Fibroblast of mammary gland (primary cell): Measurements from ENCODE around the gene PLA2G2E.

Experiments
- DNase-seq: peaks from one replicate; pipeline ENCODE4 v3.0.0-alpha.2; 2010; ENCODE audit warnings: low read depth
- H3K4me3 ChIP-seq: 2 replicates; pipeline ENCODE4 v1.5.1; 2011; ENCODE audit warnings: low read depth, mild to moderate bottlenecking, low read length, moderate library complexity; ENCODE audit not compliant: control insufficient read depth
- CTCF ChIP-seq: conservative IDR thresholded peaks from 2 replicates; pipeline ENCODE4 v1.5.1; 2011; ENCODE audit warnings: low read depth, low read length, inconsistent platforms; ENCODE audit not compliant: control insufficient read depth, insufficient read depth

The PLA2G2E gene

GRCh38 chr1:19945914-19946313 is 22.5 kb upstream of the PLA2G2E start:
- no peak for DNase-seq
- TF ChIP-seq CTCF = no peak
- H3K4me3 ChIP-seq = no peak overlapping the region

GRCh38 chr1:19942657-19943056 is 19.2 kb upstream of the PLA2G2E start:
- DNase-seq = no peak
- TF ChIP-seq CTCF = no peak
- H3K4me3 ChIP-seq = no peak overlapping the region

- H3K4me3 ChIP-seq = no peak overlapping the region
- peak; percentile 30 for DNase-seq
- no peak for TF ChIP-seq CTCF
Measured at GRCh38 chr1:19942088-19942487, 18.7 kb upstream of the PLA2G2E start.

GRCh38 chr1:19941206-19941568 is 17.8 kb upstream of the PLA2G2E start:
- no peak for DNase-seq
- H3K4me3 ChIP-seq = no peak overlapping the region
- TF ChIP-seq CTCF = no peak

- no peak overlapping the region for H3K4me3 ChIP-seq
- no peak for DNase-seq
- no peak for TF ChIP-seq CTCF
Measured at GRCh38 chr1:19940486-19941205, 17.2 kb upstream of the PLA2G2E start.

GRCh38 chr1:19938472-19938871 is 15.1 kb upstream of the PLA2G2E start:
- DNase-seq = no peak
- no peak overlapping the region for H3K4me3 ChIP-seq
- TF ChIP-seq CTCF = no peak
